Measurements from ENCODE around the gene METTL26. TPM values are rescaled to one million over a fixed set of nuclear protein-coding genes. Genes with fewer than 3 reads are reported as not detected.

The METTL26 gene
- total RNA-seq, 4 donors from 2014 or later: 72.2 to 138 (median 84.7) TPM

- peaks cover 60% of the 10 kb centered on the region for H3K4me1 ChIP-seq
- no peak for DNase-seq (ENCODE audit: low spot score in 2 of 2)
- WGBS: 81% methylated on average over 10 of the region's 25 CpGs
Measured at GRCh38 chr16:647173-647902, 11.2 kb upstream of the METTL26 start.

GRCh38 chr16:646679-647172 lies 10.6 kb upstream of the METTL26 start:
- no peak overlapping the region for H3K27ac ChIP-seq
- no peak overlapping the region for H3K4me3 ChIP-seq
- no peaks in the 10 kb centered on the region for H3K9me3 ChIP-seq
- no peaks in the 10 kb centered on the region for H3K27me3 ChIP-seq
- no peak for TF ChIP-seq POLR2AphosphoS5 (IDR thresholded peaks at IDR 0.05)
- WGBS: 75% methylated on average over 9 of the region's 22 CpGs
- no peaks in the 10 kb centered on the region for H3K36me3 ChIP-seq
- peaks cover 65% of the 10 kb centered on the region for H3K4me1 ChIP-seq
- DNase-seq (ENCODE audit: low spot score in 2 of 2): no peak

More at GRCh38 chr16:647173-647902, 11.2 kb upstream of the METTL26 start:
- Histone ChIP-seq H3K9me3 (no peaks in the 10 kb centered on the region), H3K27ac (no peak overlapping the region), H3K36me3 (peaks cover 2% of the 10 kb centered on the region), H3K4me3 (no peak overlapping the region), H3K27me3 (no peaks in the 10 kb centered on the region)
- TF ChIP-seq CTCF (IDR thresholded peaks at IDR 0.05): no peak
- no peak for TF ChIP-seq POLR2A (IDR thresholded peaks at IDR 0.05)
- no peak for TF ChIP-seq POLR2AphosphoS5 (IDR thresholded peaks at IDR 0.05)
- TF ChIP-seq EP300 (IDR thresholded peaks at IDR 0.05): no peak

DNA sequence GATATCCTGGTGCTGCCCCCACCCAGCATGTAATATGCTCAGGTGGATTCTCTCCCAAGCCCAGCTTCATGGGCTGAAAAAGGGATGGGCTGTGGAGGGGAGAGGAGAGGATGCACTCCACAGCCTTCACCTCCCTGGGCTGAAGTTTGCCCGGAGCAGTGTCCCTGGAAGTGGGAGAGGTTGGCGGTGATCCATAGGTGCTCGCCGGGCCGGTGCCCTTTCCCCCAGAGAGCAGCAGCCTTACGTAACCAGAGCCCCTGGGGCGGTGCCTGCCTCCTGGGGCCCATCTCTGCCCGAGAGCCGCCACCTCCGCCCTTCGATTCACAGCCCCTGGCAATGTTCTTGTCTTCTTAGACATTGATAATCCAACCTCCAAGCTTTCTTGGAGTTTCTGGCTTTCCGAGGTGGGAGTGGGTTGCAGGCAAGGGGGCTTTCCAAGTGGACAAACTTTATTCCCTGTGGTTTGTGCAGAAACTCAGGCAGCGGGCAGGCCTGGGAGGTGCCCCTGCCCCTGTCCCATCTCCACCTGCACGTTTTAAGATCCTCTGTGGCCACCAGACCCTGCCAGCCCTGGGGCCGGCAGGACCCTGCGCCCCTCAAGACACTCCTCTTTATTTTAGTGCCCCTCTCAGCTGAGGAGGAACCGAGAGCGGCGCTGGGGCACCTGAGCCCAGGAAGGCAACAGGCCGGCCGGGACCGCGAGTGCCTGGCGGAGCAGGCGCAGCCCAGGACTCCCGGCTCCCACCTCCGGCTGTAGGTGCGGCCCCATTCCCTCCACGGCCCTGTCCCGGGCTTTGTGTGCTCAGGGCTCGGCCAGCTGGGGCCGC lies 10.0 kb upstream of the METTL26 start:
- 53% methylated on average over 21 of the region's 32 CpGs for WGBS
- peaks cover 72% of the 10 kb centered on the region for H3K4me1 ChIP-seq
- no peak for DNase-seq (ENCODE audit: low spot score in 2 of 2)

DNA sequence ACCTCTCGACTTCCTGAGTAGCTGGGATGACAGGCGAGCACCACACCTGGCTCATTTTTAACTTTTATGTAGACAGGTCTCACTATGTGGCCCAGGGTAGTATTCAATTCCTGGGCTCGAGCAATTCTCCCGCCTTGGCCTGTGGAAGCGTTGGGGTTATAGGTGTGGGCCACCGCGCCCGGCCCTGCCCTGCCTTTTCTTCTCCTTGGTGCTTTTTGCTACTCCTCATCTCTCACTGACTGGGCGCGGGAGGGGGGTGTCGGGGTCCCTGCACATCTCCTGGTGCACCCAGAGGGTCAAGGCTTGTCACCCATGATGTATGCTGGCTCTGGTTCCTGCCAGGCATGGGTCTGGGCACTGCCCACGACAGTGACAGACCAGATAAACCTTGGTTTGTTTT lies 8.5 kb upstream of the METTL26 start:
- Histone ChIP-seq H3K4me1 (peaks cover 61% of the 10 kb centered on the region), H3K27me3 (no peaks in the 10 kb centered on the region), H3K36me3 (no peaks in the 10 kb centered on the region), H3K27ac (no peak overlapping the region), H3K4me3 (no peak overlapping the region), H3K9me3 (no peaks in the 10 kb centered on the region)
- no peak for TF ChIP-seq POLR2A (IDR thresholded peaks at IDR 0.05)
- no peak for TF ChIP-seq EP300 (IDR thresholded peaks at IDR 0.05)
- no peak for TF ChIP-seq POLR2AphosphoS5 (IDR thresholded peaks at IDR 0.05)
- no peak for TF ChIP-seq CTCF (IDR thresholded peaks at IDR 0.05)
- no peak for DNase-seq (ENCODE audit: low spot score in 2 of 2)
- WGBS: 85% methylated on average over 12 of the region's 12 CpGs

More for the DNA sequence above, 10.0 kb upstream of the METTL26 start:
- Histone ChIP-seq H3K27ac (no peak overlapping the region), H3K36me3 (no peaks in the 10 kb centered on the region), H3K27me3 (no peaks in the 10 kb centered on the region), H3K4me3 (no peak overlapping the region), H3K9me3 (no peaks in the 10 kb centered on the region)
- TF ChIP-seq POLR2AphosphoS5 (IDR thresholded peaks at IDR 0.05): no peak
- no peak for TF ChIP-seq EP300 (IDR thresholded peaks at IDR 0.05)
- no peak for TF ChIP-seq POLR2A (IDR thresholded peaks at IDR 0.05)
- no peak for TF ChIP-seq CTCF (IDR thresholded peaks at IDR 0.05)

GRCh38 chr16:643050-643368 lies 6.9 kb upstream of the METTL26 start:
- Histone ChIP-seq H3K4me1 (peaks cover 48% of the 10 kb centered on the region), H3K4me3 (peak overlapping the region; percentile 89), H3K27ac (peak overlapping the region; percentile 84), H3K9me3 (no peaks in the 10 kb centered on the region), H3K27me3 (no peaks in the 10 kb centered on the region), H3K36me3 (no peaks in the 10 kb centered on the region)
- DNase-seq (ENCODE audit: low spot score in 2 of 2): no peak
- TF ChIP-seq POLR2A (IDR thresholded peaks at IDR 0.05) (no peak), CTCF (IDR thresholded peaks at IDR 0.05) (no peak)
- WGBS: 70% methylated on average over 2 of the region's 13 CpGs
